H1 (cell line): ENCODE measurements around the gene ADGRV1. TPM values are rescaled to one million over a fixed set of nuclear protein-coding genes. Genes with fewer than 3 reads are reported as not detected.

Source experiments
- CTCF ChIA-PET: fragments of 300-600 bp; sonication (Branson Sonifier 250); formaldehyde crosslinking; loops from one replicate; lab custom pipeline; 2021; ENCODE audit not compliant: partially characterized antibody; lab: Charles Lee
- POLR2A ChIA-PET: fragments of 300-600 bp; sonication (Branson Sonifier 250); formaldehyde crosslinking; loops from one replicate; lab custom pipeline; 2021; ENCODE audit warnings: inconsistent platforms; ENCODE audit not compliant: partially characterized antibody; lab: Charles Lee
- DNase-seq, 2 experiments: peaks; one replicate each; pipeline versions ENCODE4 v3.0.0 to v3.0.0-alpha.2; 2010 to 2022; ENCODE audit warnings: low spot score in 2 of 2, low read depth in 1 of 2, mixed read lengths in 1 of 2
- FAIRE-seq: peaks from 2 replicates; lab custom pipeline; 2011; peaks lifted over from hg19 to GRCh38; lab: Jason Lieb, UNC
- H2AFZ ChIP-seq: 2 replicates; pipeline ENCODE4 v1.8.1; 2012; ENCODE audit warnings: low read length, inconsistent platforms
- H2AK5ac ChIP-seq: 2 replicates; pipeline ENCODE4 v1.6.1; 2013; ENCODE audit warnings: low read depth, low read length
- H2BK120ac ChIP-seq: replicated peaks from 2 replicates; pipeline ENCODE3; 2013; ENCODE audit warnings: low read depth, low read length, inconsistent platforms
- H2BK12ac ChIP-seq: 2 replicates; pipeline ENCODE4 v1.6.1; 2013; ENCODE audit warnings: low read depth, low read length
- H2BK15ac ChIP-seq: 2 replicates; pipeline ENCODE4 v1.6.1; 2013; ENCODE audit warnings: low read length
- H2BK20ac ChIP-seq: 2 replicates; pipeline ENCODE4 v1.6.1; 2013; ENCODE audit warnings: low read length
- H2BK5ac ChIP-seq: 2 replicates; pipeline ENCODE4 v1.6.1; 2013; ENCODE audit warnings: low read depth, low read length
- H3K14ac ChIP-seq: 2 replicates; pipeline ENCODE4 v1.6.1; 2013; ENCODE audit warnings: inconsistent platforms; ENCODE audit not compliant: insufficient read length
- H3K18ac ChIP-seq: 2 replicates; pipeline ENCODE4 v1.6.1; 2013; ENCODE audit warnings: low read length; ENCODE audit errors: extremely low read depth
- H3K23ac ChIP-seq: 2 replicates; pipeline ENCODE4 v1.6.1; 2013; ENCODE audit warnings: inconsistent platforms; ENCODE audit not compliant: insufficient read length
- H3K23me2 ChIP-seq: 2 replicates; pipeline ENCODE4 v1.6.1; 2013; ENCODE audit warnings: low read depth, low read length
- H3K27ac ChIP-seq: 2 replicates; pipeline ENCODE4 v1.6.1; 2011; ENCODE audit warnings: low read depth, low read length, inconsistent platforms
- H3K27me3 ChIP-seq, 4 experiments: replicated peaks in 1 of 4; 1 replicate in 1 of 4; 2 replicates in 3 of 4; pipeline versions ENCODE4 v1.6.1 to v1.8.1; 2011 to 2013; ENCODE audit warnings: low read length in 3 of 4, mild to moderate bottlenecking in 3 of 4, inconsistent platforms in 2 of 4, mixed read lengths in 2 of 4, moderate library complexity in 1 of 4; ENCODE audit not compliant: control insufficient read depth in 3 of 4, insufficient read depth in 3 of 4; ENCODE audit errors: extremely low read depth in 1 of 4
- H3K36me3 ChIP-seq, 4 experiments: 2 replicates each; pipeline versions ENCODE4 v1.6.1 to v1.8.1; 2011 to 2013; ENCODE audit warnings: mild to moderate bottlenecking in 4 of 4, low read length in 3 of 4, moderate library complexity in 2 of 4, control low read depth in 1 of 4, inconsistent platforms in 1 of 4; ENCODE audit not compliant: insufficient read depth in 4 of 4, control insufficient read depth in 2 of 4
- H3K4ac ChIP-seq: replicated peaks from 2 replicates; pipeline ENCODE3; 2013; ENCODE audit warnings: low read length, low read depth, mixed read lengths, inconsistent platforms; ENCODE audit not compliant: insufficient read length
- H3K4me1 ChIP-seq, 4 experiments: replicated peaks in 1 of 4; 1 replicate in 1 of 4; 2 replicates in 3 of 4; pipeline versions ENCODE4 v1.6.1 to v1.8.1; 2011 to 2013; ENCODE audit warnings: low read length in 3 of 4, inconsistent platforms in 2 of 4, mixed read lengths in 1 of 4; ENCODE audit not compliant: insufficient read depth in 4 of 4, control insufficient read depth in 3 of 4
- H3K4me2 ChIP-seq, 2 experiments: 2 replicates each; pipeline versions ENCODE4 v1.6.1 to v1.8.1; 2011 to 2013; ENCODE audit warnings: low read depth in 2 of 2, low read length in 2 of 2, control low read depth in 1 of 2, inconsistent platforms in 1 of 2, mild to moderate bottlenecking in 1 of 2; ENCODE audit not compliant: insufficient read depth in 1 of 2
- H3K4me3 ChIP-seq, 4 experiments: fragments of 200-600, 300-600 bp in 1 of 4; sonication (generic), shearing (Covaris generic), sonication (Bioruptor Twin) in 1 of 4; 2 replicates each; pipeline versions ENCODE4 v1.5.1 to v1.8.1; 2011 to 2016; ENCODE audit warnings: low read length in 4 of 4, low read depth in 3 of 4, control low read depth in 2 of 4, inconsistent platforms in 2 of 4, mild to moderate bottlenecking in 2 of 4, mixed read lengths in 1 of 4, moderate library complexity in 1 of 4; ENCODE audit not compliant: insufficient read depth in 2 of 4; ENCODE audit errors: extremely low read depth in 1 of 4
- H3K56ac ChIP-seq: replicated peaks from 2 replicates; pipeline ENCODE3; 2013; ENCODE audit warnings: low read depth, mild to moderate bottlenecking, mixed read lengths, low read length, inconsistent platforms; ENCODE audit not compliant: insufficient read length
- H3K79me1 ChIP-seq: 2 replicates; pipeline ENCODE4 v1.6.1; 2013; ENCODE audit warnings: low read depth, low read length, control low read depth
- H3K79me2 ChIP-seq, 2 experiments: 2 replicates each; pipeline versions ENCODE4 v1.6.1 to v1.8.1; 2012 to 2013; ENCODE audit warnings: low read length in 2 of 2, mild to moderate bottlenecking in 2 of 2, inconsistent platforms in 1 of 2; ENCODE audit not compliant: insufficient read depth in 2 of 2, control insufficient read depth in 1 of 2
- H3K9ac ChIP-seq, 4 experiments: replicated peaks in 1 of 4; 1 replicate in 1 of 4; 2 replicates in 3 of 4; pipeline versions ENCODE4 v1.6.1 to v1.8.1; 2011 to 2013; ENCODE audit warnings: low read depth in 3 of 4, low read length in 3 of 4, control low read depth in 2 of 4, mild to moderate bottlenecking in 2 of 4, moderate library complexity in 2 of 4, inconsistent platforms in 1 of 4; ENCODE audit errors: extremely low read depth in 1 of 4
- H3K9me3 ChIP-seq, 2 experiments: 2 replicates each; pipeline versions ENCODE4 v1.6.1 to v1.8.1; 2012 to 2013; ENCODE audit warnings: mild to moderate bottlenecking in 2 of 2, moderate library complexity in 2 of 2, control low read depth in 1 of 2, inconsistent platforms in 1 of 2, low read depth in 1 of 2, low read length in 1 of 2, mixed read lengths in 1 of 2; ENCODE audit not compliant: insufficient read depth in 2 of 2
- H4K20me1 ChIP-seq, 2 experiments: replicated peaks in 1 of 2; 2 replicates each; pipeline versions ENCODE3 to v1.8.1; 2011 to 2013; ENCODE audit warnings: inconsistent platforms in 2 of 2, low read length in 2 of 2, mild to moderate bottlenecking in 1 of 2; ENCODE audit not compliant: insufficient read depth in 2 of 2, control insufficient read depth in 1 of 2
- H4K5ac ChIP-seq: 2 replicates; pipeline ENCODE4 v1.6.1; 2013; ENCODE audit warnings: low read length, low read depth, mixed read lengths, inconsistent platforms; ENCODE audit not compliant: insufficient read length
- H4K8ac ChIP-seq: 2 replicates; pipeline ENCODE4 v1.8.0; 2013; ENCODE audit warnings: mild to moderate bottlenecking, moderate library complexity, low read length, inconsistent platforms; ENCODE audit not compliant: insufficient read depth; ENCODE audit errors: extremely low read depth
- H4K91ac ChIP-seq: replicated peaks from 2 replicates; pipeline ENCODE3; 2013; ENCODE audit warnings: low read length, mixed read lengths, inconsistent platforms; ENCODE audit not compliant: insufficient read length
- CREB1 ChIP-seq: IDR thresholded peaks from 2 replicates; pipeline ENCODE4 v1.6.1; 2012; ENCODE audit warnings: inconsistent platforms
- HDAC6 ChIP-seq: IDR thresholded peaks from one replicate; pipeline ENCODE4 v1.7.1; 2012; ENCODE audit warnings: low read depth, mild to moderate bottlenecking, inconsistent platforms, low read length, moderate library complexity
- JUN ChIP-seq: IDR thresholded peaks from 2 replicates; pipeline ENCODE4 v1.6.1; 2011; ENCODE audit warnings: low read depth, mild to moderate bottlenecking, improper control_type of control experiment, low read length
- KDM5A ChIP-seq: fragments of 200-600 bp; IDR thresholded peaks from 2 replicates; pipeline ENCODE4 v1.7.1; 2012; ENCODE audit warnings: mild to moderate bottlenecking, low read length, inconsistent platforms, mixed read lengths
- POU5F1 ChIP-seq: IDR thresholded peaks from 2 replicates; pipeline ENCODE4 v1.6.1; 2011; ENCODE audit warnings: low read depth, mild to moderate bottlenecking, low read length, moderate library complexity
- RFX5 ChIP-seq: IDR thresholded peaks from 2 replicates; pipeline ENCODE4 v1.6.1; 2011; ENCODE audit warnings: low read depth, low read length, improper control_type of control experiment, borderline replicate concordance
- SP1 ChIP-seq: IDR thresholded peaks from 2 replicates; pipeline ENCODE4 v1.6.1; 2011; ENCODE audit warnings: low read depth, low read length
- TCF12 ChIP-seq: IDR thresholded peaks from 2 replicates; pipeline ENCODE4 v1.6.1; 2011; ENCODE audit warnings: low read depth, mild to moderate bottlenecking, low read length
- TEAD4 ChIP-seq: IDR thresholded peaks from 2 replicates; pipeline ENCODE4 v1.6.1; 2012; ENCODE audit warnings: low read depth, low read length, inconsistent platforms, mixed read lengths
- WGBS, 2 experiments: shearing (Covaris generic) in 1 of 2; methylation state at CpG; one replicate each; pipeline versions ENCODE4 v1.1.6 to v1.1.7; 2013 to 2015; ENCODE audit warnings: low lambda C conversion rate in 2 of 2, mixed read lengths in 2 of 2, inconsistent platforms in 1 of 2, low coverage in 1 of 2, missing lambda C conversion rate in 1 of 2; ENCODE audit not compliant: insufficient replicate concordance in 2 of 2, insufficient coverage in 1 of 2, insufficient read length in 1 of 2; ENCODE audit errors: extremely low coverage in 1 of 2, missing lambda C conversion rate in 1 of 2; 5-methylcytosine and 5-hydroxymethylcytosine counted together
- polyA plus RNA-seq, 7 experiments: library from polyadenylated mRNA; depleted of rRNA in 3 of 7; stranded (reverse) in 5 of 7; unstranded in 2 of 7; fragments of >200 nt in 5 of 7; fragments of 200-250 nt in 2 of 7; gene quantifications; 1 replicate in 5 of 7; 2 replicates in 1 of 7; 4 replicates in 1 of 7; pipeline versions ENCODE4 v1.2.1 to v1.2.3, GENCODE V29; 2011 to 2013; ENCODE audit warnings: missing spikeins in 2 of 7, mixed read lengths in 2 of 7
- total RNA-seq: library from RNA; stranded (reverse); fragmentation: NEBNext Ultra II Directional; extraction: Animal tissue kit (Norgen Biotek cat#: 25700); gene quantifications from 2 replicates; pipeline ENCODE4 v1.2.1, GENCODE V29; 2021

Gene ADGRV1
- total and polyA plus RNA-seq, 2 of the 8 experiments (the other 6 are each of a cell fraction or from before 2014, with no cell fraction given) = 53.1 to 62.2 TPM

DNA sequence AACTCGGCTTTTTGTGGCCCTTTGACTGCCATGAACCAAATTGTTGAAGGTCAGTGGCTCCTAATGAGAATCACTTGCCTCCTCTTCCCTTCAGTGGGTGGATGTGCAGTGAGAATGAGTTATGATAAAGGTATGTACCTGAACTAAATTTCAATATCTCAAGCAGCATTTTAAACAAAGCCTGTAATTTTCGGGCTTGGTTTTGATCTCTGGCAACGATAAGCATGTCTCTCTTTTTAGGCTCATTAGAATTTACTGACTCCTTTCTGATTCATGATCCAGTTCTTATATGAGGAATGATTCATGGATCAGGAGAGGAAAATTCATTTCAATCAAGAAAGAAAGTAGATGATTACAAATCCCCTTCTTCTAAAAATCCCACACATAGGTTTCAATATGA is 519.0 kb downstream of the ADGRV1 start:
- Histone ChIP-seq H2AFZ (no peak overlapping the region), H3K23me2 (no peaks in the 10 kb centered on the region), H3K27me3 (no peaks in the 10 kb centered on the region), H3K4me3 (no peak overlapping the region), H2BK5ac (no peak overlapping the region), H3K56ac (no peak overlapping the region), H3K14ac (no peak overlapping the region), H3K79me1 (no peaks in the 10 kb centered on the region), H3K9me3 (no peaks in the 10 kb centered on the region), H3K9ac (no peak overlapping the region), H3K18ac (no peak overlapping the region), H3K36me3 (peaks cover 0 to 6% (median 0%) of the 10 kb centered on the region in 4 experiments; a peak in 3 of 8 replicates), H2BK12ac (no peak overlapping the region), H4K5ac (no peak overlapping the region), H3K27ac (no peak overlapping the region), H2BK20ac (no peak overlapping the region), H3K79me2 (no peaks in the 10 kb centered on the region), H2BK15ac (no peak overlapping the region), H2BK120ac (no peak overlapping the region), H3K4me2 (no peak overlapping the region), H4K8ac (no peak overlapping the region), H4K91ac (no peak overlapping the region), H2AK5ac (no peak overlapping the region), H4K20me1 (no peaks in the 10 kb centered on the region), H3K4ac (no peak overlapping the region), H3K23ac (no peak overlapping the region), H3K4me1 (no peaks in the 10 kb centered on the region)
- DNase-seq (no peak), FAIRE-seq (no peak)
- TF ChIP-seq POU5F1 (no peak), TEAD4 (no peak), HDAC6 (no peak), SP1 (no peak), JUN (no peak), KDM5A (no peak), TCF12 (no peak), CREB1 (no peak), RFX5 (no peak)
- WGBS, 2 experiments = 83% methylated on average over 3 of the region's 3 CpGs; no CpG with 5 or more reads in 1 of the 2 experiments
- CTCF ChIA-PET = interaction anchor here (1.0 kb wide), 1 partner anchor 145 kb away, joined by 3 read pairs; no protein-coding TSS in a partner anchor
- POLR2A ChIA-PET = no interaction called here
